ENCODE data around the gene SLC4A7. TPM values are rescaled to one million over a fixed set of nuclear protein-coding genes. Genes with fewer than 3 reads are reported as not detected.

The SLC4A7 gene
- polyA plus RNA-seq, 1 donor, result 24.6 TPM

GRCh38 chr3:27360113-27361078 is 123.8 kb downstream of the SLC4A7 start:
- WGBS (ENCODE audit: insufficient coverage, low lambda C conversion rate), result 0% methylated on average over 1 of the region's 7 CpGs
- peak overlapping the region; percentile 72 for H3K27ac ChIP-seq (ENCODE audit: low read length)
- peaks cover 20% of the 10 kb centered on the region for H3K4me1 ChIP-seq (ENCODE audit: control insufficient read depth, insufficient read depth, low read length)
- no peaks in the 10 kb centered on the region for H3K9me3 ChIP-seq (ENCODE audit: control insufficient read depth, low read depth, low read length)
- DNase-seq, result peak; percentile 86 to 95
- no peaks in the 10 kb centered on the region for H3K27me3 ChIP-seq (ENCODE audit: control insufficient read depth, insufficient read depth, low read length)
- H3K4me3 ChIP-seq (ENCODE audit: low read length), result no peak overlapping the region
- no peaks in the 10 kb centered on the region for H3K36me3 ChIP-seq (ENCODE audit: control insufficient read depth, insufficient read depth, low read length)

DNA sequence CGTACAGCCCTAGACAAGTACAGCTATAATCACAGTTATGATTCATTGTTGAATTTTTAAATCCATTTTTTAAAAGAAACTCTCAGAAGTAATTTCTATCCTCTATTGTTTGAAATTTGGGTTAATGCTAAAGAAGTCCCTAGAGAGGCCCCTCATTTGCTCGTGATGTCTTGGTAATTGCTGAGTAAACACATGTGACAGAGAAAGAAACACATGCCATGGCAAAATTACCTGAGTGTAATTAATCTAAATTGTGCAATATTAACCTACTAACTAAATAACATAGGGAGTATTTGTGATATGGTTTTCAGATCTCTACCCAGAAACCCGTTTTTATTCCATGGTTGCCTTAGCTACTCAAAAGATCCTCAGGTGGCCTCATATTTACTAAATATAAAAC is 125.8 kb downstream of the SLC4A7 start:
- H3K27me3 ChIP-seq (ENCODE audit: control insufficient read depth, insufficient read depth, low read length), result no peaks in the 10 kb centered on the region
- H3K36me3 ChIP-seq (ENCODE audit: control insufficient read depth, insufficient read depth, low read length), result no peaks in the 10 kb centered on the region
- no peaks in the 10 kb centered on the region for H3K9me3 ChIP-seq (ENCODE audit: control insufficient read depth, low read depth, low read length)
- H3K4me1 ChIP-seq (ENCODE audit: control insufficient read depth, insufficient read depth, low read length), result peaks cover 20% of the 10 kb centered on the region
- H3K4me3 ChIP-seq (ENCODE audit: low read length), result no peak overlapping the region
- H3K27ac ChIP-seq (ENCODE audit: low read length), result peak overlapping the region; percentile 72
- DNase-seq, result peak in 1 of 2 donors; percentile 20
- WGBS (ENCODE audit: insufficient coverage, low lambda C conversion rate), result no CpG with 5 or more reads among the region's 3 CpGs

DNA sequence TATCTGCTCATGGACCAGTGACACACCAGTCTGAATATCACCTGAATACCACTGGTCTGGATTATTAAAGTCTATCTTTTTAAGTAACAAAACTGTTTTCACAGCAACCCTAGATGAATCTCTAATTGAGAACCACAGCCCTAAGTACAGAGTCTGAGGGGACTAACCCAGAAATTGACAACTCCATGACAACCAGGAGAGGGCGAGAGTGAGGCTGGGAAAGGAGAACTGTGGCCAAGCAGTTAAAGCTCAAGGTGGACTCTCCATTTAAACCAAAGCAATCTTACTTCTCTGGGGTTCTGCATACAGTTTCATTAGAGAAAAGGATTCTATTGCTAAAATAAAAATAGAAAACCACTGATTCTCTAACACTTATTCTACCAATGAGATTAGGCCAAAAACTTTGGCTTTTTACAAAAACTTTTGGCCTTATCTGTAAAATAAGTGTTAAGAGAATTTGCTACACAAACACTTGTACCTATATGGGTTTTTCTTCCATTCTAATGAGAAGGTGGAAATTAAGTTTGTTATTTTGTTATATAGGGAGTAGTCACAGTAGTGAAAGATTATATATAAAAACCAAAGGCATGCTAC is 126.4 kb downstream of the SLC4A7 start:
- Histone ChIP-seq H3K27me3 (ENCODE audit: control insufficient read depth, insufficient read depth, low read length) (no peaks in the 10 kb centered on the region), H3K9me3 (ENCODE audit: control insufficient read depth, low read depth, low read length) (no peaks in the 10 kb centered on the region), H3K27ac (ENCODE audit: low read length) (no peak overlapping the region), H3K4me3 (ENCODE audit: low read length) (no peak overlapping the region), H3K36me3 (ENCODE audit: control insufficient read depth, insufficient read depth, low read length) (no peaks in the 10 kb centered on the region), H3K4me1 (ENCODE audit: control insufficient read depth, insufficient read depth, low read length) (peaks cover 20% of the 10 kb centered on the region)
- DNase-seq, result peak; percentile 55 to 69
- WGBS (ENCODE audit: insufficient coverage, low lambda C conversion rate), result no CpG with 5 or more reads among the region's 1 CpG

- Histone ChIP-seq H3K4me1 (ENCODE audit: control insufficient read depth, insufficient read depth, low read length) (peaks cover 23% of the 10 kb centered on the region), H3K27me3 (ENCODE audit: control insufficient read depth, insufficient read depth, low read length) (no peaks in the 10 kb centered on the region), H3K4me3 (ENCODE audit: low read length) (no peak overlapping the region), H3K9me3 (ENCODE audit: control insufficient read depth, low read depth, low read length) (no peaks in the 10 kb centered on the region), H3K36me3 (ENCODE audit: control insufficient read depth, insufficient read depth, low read length) (no peaks in the 10 kb centered on the region), H3K27ac (ENCODE audit: low read length) (no peak overlapping the region)
- DNase-seq, result no peak
- WGBS (ENCODE audit: insufficient coverage, low lambda C conversion rate), result 92% methylated on average over 2 of the region's 3 CpGs
These were observed 127.2 kb downstream of the SLC4A7 start for GRCh38 chr3:27356976-27357375.

- Histone ChIP-seq H3K27me3 (ENCODE audit: control insufficient read depth, insufficient read depth, low read length) (no peaks in the 10 kb centered on the region), H3K4me1 (ENCODE audit: control insufficient read depth, insufficient read depth, low read length) (peaks cover 16% of the 10 kb centered on the region), H3K27ac (ENCODE audit: low read length) (no peak overlapping the region), H3K4me3 (ENCODE audit: low read length) (no peak overlapping the region), H3K36me3 (ENCODE audit: control insufficient read depth, insufficient read depth, low read length) (no peaks in the 10 kb centered on the region), H3K9me3 (ENCODE audit: control insufficient read depth, low read depth, low read length) (no peaks in the 10 kb centered on the region)
- no CpG with 5 or more reads among the region's 4 CpGs for WGBS (ENCODE audit: insufficient coverage, low lambda C conversion rate)
- no peak for DNase-seq
These were observed 129.5 kb downstream of the SLC4A7 start for GRCh38 chr3:27354588-27355203.

DNA sequence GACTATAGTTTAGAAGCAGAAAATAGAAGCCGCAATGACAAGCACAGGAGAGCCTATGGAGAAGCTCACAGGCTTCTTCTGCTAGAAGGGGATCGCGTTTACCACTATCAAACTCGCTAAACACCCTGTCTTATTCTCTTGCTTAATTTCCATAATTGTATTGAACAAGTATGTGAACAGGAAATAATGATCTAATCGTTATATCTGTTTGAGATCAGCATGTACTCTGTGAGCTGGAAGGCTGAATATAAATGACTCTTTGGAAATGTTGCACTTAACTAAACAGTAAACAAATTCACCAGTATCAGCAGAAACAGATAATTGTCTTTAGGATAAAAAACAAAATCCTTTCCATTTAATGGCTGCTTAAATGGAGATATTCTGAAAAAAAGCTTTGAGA is 130.0 kb downstream of the SLC4A7 start:
- no CpG with 5 or more reads among the region's 5 CpGs for WGBS (ENCODE audit: insufficient coverage, low lambda C conversion rate)
- H3K36me3 ChIP-seq (ENCODE audit: control insufficient read depth, insufficient read depth, low read length), result no peaks in the 10 kb centered on the region
- peaks cover 13% of the 10 kb centered on the region for H3K4me1 ChIP-seq (ENCODE audit: control insufficient read depth, insufficient read depth, low read length)
- H3K9me3 ChIP-seq (ENCODE audit: control insufficient read depth, low read depth, low read length), result no peaks in the 10 kb centered on the region
- H3K27ac ChIP-seq (ENCODE audit: low read length), result no peak overlapping the region
- no peak for DNase-seq
- no peaks in the 10 kb centered on the region for H3K27me3 ChIP-seq (ENCODE audit: control insufficient read depth, insufficient read depth, low read length)
- no peak overlapping the region for H3K4me3 ChIP-seq (ENCODE audit: low read length)

DNA sequence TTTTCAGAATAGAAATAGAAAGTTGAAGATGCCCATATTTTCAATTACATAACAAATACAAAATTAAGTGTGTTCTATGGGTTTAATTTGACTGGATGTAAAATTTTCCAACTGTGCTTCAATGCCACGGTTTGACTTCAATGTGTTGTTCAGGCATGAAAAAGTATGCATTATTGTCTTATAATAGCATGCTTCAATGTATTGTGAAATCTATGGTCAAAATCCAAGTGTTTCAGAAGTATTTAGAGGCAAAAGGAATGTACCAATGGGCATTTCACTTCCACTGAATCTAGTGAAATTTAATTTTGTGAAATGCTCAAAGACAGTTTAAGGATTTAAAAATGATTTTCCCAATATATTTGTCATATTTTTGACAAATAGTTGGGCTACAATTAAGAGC is 131.0 kb downstream of the SLC4A7 start:
- no peaks in the 10 kb centered on the region for H3K36me3 ChIP-seq (ENCODE audit: control insufficient read depth, insufficient read depth, low read length)
- no peak overlapping the region for H3K4me3 ChIP-seq (ENCODE audit: low read length)
- no peak for DNase-seq
- H3K27ac ChIP-seq (ENCODE audit: low read length), result no peak overlapping the region
- no peaks in the 10 kb centered on the region for H3K27me3 ChIP-seq (ENCODE audit: control insufficient read depth, insufficient read depth, low read length)
- no peaks in the 10 kb centered on the region for H3K9me3 ChIP-seq (ENCODE audit: control insufficient read depth, low read depth, low read length)
- no CpG with 5 or more reads among the region's 1 CpG for WGBS (ENCODE audit: insufficient coverage, low lambda C conversion rate)
- H3K4me1 ChIP-seq (ENCODE audit: control insufficient read depth, insufficient read depth, low read length), result peaks cover 4% of the 10 kb centered on the region

GRCh38 chr3:27352047-27352446 is 132.1 kb downstream of the SLC4A7 start:
- Histone ChIP-seq H3K36me3 (ENCODE audit: control insufficient read depth, insufficient read depth, low read length) (no peaks in the 10 kb centered on the region), H3K9me3 (ENCODE audit: control insufficient read depth, low read depth, low read length) (no peaks in the 10 kb centered on the region), H3K27me3 (ENCODE audit: control insufficient read depth, insufficient read depth, low read length) (no peaks in the 10 kb centered on the region), H3K4me3 (ENCODE audit: low read length) (no peak overlapping the region), H3K27ac (ENCODE audit: low read length) (no peak overlapping the region), H3K4me1 (ENCODE audit: control insufficient read depth, insufficient read depth, low read length) (peaks cover 3% of the 10 kb centered on the region)
- no peak for DNase-seq
- 83% methylated on average over 1 of the region's 3 CpGs for WGBS (ENCODE audit: insufficient coverage, low lambda C conversion rate)

- WGBS (ENCODE audit: insufficient coverage, low lambda C conversion rate), result 100% methylated on average over 2 of the region's 3 CpGs
These were observed 134.4 kb downstream of the SLC4A7 start for GRCh38 chr3:27349832-27350231.

GRCh38 chr3:27345959-27346865 is 138.0 kb downstream of the SLC4A7 start:
- WGBS (ENCODE audit: insufficient coverage, low lambda C conversion rate), result 98% methylated on average over 6 of the region's 11 CpGs
- Histone ChIP-seq H3K27me3 (ENCODE audit: control insufficient read depth, insufficient read depth, low read length) (no peaks in the 10 kb centered on the region), H3K27ac (ENCODE audit: low read length) (no peak overlapping the region), H3K4me3 (ENCODE audit: low read length) (no peak overlapping the region), H3K9me3 (ENCODE audit: control insufficient read depth, low read depth, low read length) (no peaks in the 10 kb centered on the region), H3K36me3 (ENCODE audit: control insufficient read depth, insufficient read depth, low read length) (no peaks in the 10 kb centered on the region), H3K4me1 (ENCODE audit: control insufficient read depth, insufficient read depth, low read length) (no peaks in the 10 kb centered on the region)
- DNase-seq, result no peak

More at GRCh38 chr3:27349832-27350231, 134.4 kb downstream of the SLC4A7 start:
- Histone ChIP-seq H3K27ac (ENCODE audit: low read length) (no peak overlapping the region), H3K27me3 (ENCODE audit: control insufficient read depth, insufficient read depth, low read length) (no peaks in the 10 kb centered on the region), H3K4me1 (ENCODE audit: control insufficient read depth, insufficient read depth, low read length) (peaks cover 3% of the 10 kb centered on the region), H3K9me3 (ENCODE audit: control insufficient read depth, low read depth, low read length) (no peaks in the 10 kb centered on the region), H3K4me3 (ENCODE audit: low read length) (no peak overlapping the region), H3K36me3 (ENCODE audit: control insufficient read depth, insufficient read depth, low read length) (no peaks in the 10 kb centered on the region)
- no peak for DNase-seq
